Measurements from ENCODE around the gene ANXA6.
"Not testable (repeated sequence)": the region's sequence is repeated elsewhere in the genome, so short reads cannot be mapped to it uniquely, and the experiment has no call there.

ANXA6 gene

DNA sequence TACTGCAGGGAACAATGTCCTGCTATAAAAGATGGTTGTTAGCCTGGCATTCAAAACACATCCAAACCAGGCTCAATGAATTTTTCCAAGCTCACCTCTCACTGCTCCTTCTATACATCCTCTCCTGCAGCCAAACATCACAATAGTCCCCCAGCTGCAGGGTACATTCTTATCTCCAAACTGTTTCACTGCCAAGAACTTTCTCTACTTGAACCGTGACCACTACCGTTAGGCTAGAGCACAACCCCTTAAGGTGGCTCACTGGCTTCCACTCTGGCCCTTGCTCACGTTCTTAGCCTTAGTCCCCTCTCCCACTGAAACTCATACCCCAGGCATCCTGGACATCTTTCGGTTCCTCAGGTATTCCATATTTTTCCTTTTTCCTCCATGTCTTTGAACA lies 29.0 kb upstream of the ANXA6 start:
- Mint-ChIP-seq H3K36me3 (ENCODE audit: low read depth) (peaks cover 90% of the 10 kb centered on the region), H3K27me3 (no peaks in the 10 kb centered on the region), H3K4me3 (no peak overlapping the region), H3K4me1 (ENCODE audit: low read depth) (peaks cover 36% of the 10 kb centered on the region), H3K9me3 (peaks cover 12% of the 10 kb centered on the region), H3K27ac (no peak overlapping the region)
- peak; percentile 3 for DNase-seq

DNA sequence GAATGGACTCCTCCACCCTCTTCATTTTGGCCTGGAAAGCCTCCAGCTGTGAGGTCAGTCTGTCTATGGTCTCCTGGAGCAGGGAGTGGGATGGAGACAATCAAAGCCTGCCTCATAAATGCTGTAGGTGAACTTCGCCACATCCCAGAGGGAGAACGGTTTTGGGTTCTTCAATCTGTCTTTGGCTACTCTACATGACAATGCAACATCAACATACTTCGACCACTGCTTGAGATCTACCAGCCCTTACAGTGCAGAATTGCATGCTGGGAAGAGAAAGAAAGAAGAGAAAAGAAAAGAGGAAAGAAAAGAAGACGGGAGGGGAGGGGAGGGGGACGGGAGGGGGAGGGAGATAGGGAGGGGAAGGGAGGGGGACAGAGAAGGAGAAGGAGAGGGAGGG lies 28.5 kb upstream of the ANXA6 start:
- H3K4me1 Mint-ChIP-seq (ENCODE audit: low read depth): peaks cover 32% of the 10 kb centered on the region
- peaks cover 12% of the 10 kb centered on the region for H3K9me3 Mint-ChIP-seq
- no peaks in the 10 kb centered on the region for H3K27me3 Mint-ChIP-seq
- peak overlapping the region; percentile 20 for H3K27ac Mint-ChIP-seq
- no peak overlapping the region for H3K4me3 Mint-ChIP-seq
- no peak for DNase-seq
- peaks cover 89% of the 10 kb centered on the region for H3K36me3 Mint-ChIP-seq (ENCODE audit: low read depth)

GRCh38 chr5:151184316-151185042 lies 26.9 kb upstream of the ANXA6 start:
- peaks cover 82% of the 10 kb centered on the region for H3K36me3 Mint-ChIP-seq (ENCODE audit: low read depth)
- no peak overlapping the region for H3K4me3 Mint-ChIP-seq
- peak overlapping the region; percentile 50 for H3K27ac Mint-ChIP-seq

GRCh38 chr5:151183456-151184245 lies 26.1 kb upstream of the ANXA6 start:
- DNase-seq: peak; percentile 6
- Mint-ChIP-seq H3K4me3 (no peak overlapping the region), H3K9me3 (no peaks in the 10 kb centered on the region), H3K27ac (peak overlapping the region; percentile 50), H3K27me3 (no peaks in the 10 kb centered on the region), H3K4me1 (ENCODE audit: low read depth) (peaks cover 14% of the 10 kb centered on the region), H3K36me3 (ENCODE audit: low read depth) (peaks cover 80% of the 10 kb centered on the region)

More at GRCh38 chr5:151184316-151185042, 26.9 kb upstream of the ANXA6 start:
- DNase-seq: peak; percentile 7
- Mint-ChIP-seq H3K4me1 (ENCODE audit: low read depth) (peaks cover 19% of the 10 kb centered on the region), H3K9me3 (peaks cover 6% of the 10 kb centered on the region), H3K27me3 (no peaks in the 10 kb centered on the region)

DNA sequence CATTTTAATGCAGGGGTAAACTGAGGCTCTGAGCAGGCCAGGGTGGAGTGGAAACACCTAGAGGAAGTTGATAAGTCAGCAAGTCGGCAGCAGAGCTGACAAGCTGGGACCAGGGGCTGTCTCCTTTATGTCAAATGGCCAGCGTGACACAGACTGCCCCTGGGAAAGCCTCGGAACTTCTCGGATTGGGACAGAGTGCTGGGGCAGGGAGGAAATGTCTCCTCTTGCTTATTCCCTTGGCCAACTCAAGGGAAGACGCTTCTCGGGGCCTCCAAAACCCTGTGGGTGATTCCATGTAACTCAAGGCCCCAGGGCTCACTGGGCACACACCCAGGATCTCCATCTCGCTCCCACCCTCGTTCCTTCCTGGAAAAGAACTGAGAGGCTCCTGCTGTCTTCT lies 25.4 kb upstream of the ANXA6 start:
- Mint-ChIP-seq H3K27me3 (no peaks in the 10 kb centered on the region), H3K27ac (no peak overlapping the region), H3K36me3 (ENCODE audit: low read depth) (peaks cover 79% of the 10 kb centered on the region), H3K4me1 (ENCODE audit: low read depth) (peaks cover 13% of the 10 kb centered on the region), H3K4me3 (no peak overlapping the region), H3K9me3 (no peaks in the 10 kb centered on the region)
- DNase-seq: peak; percentile 14

GRCh38 chr5:151182524-151182900 lies 24.9 kb upstream of the ANXA6 start:
- peaks cover 11% of the 10 kb centered on the region for H3K4me1 Mint-ChIP-seq (ENCODE audit: low read depth)
- no peaks in the 10 kb centered on the region for H3K9me3 Mint-ChIP-seq
- H3K36me3 Mint-ChIP-seq (ENCODE audit: low read depth): peaks cover 74% of the 10 kb centered on the region
- peak; percentile 20 for DNase-seq
- H3K27ac Mint-ChIP-seq: peak overlapping the region; percentile 77
- H3K4me3 Mint-ChIP-seq: no peak overlapping the region
- H3K27me3 Mint-ChIP-seq: no peaks in the 10 kb centered on the region

DNA sequence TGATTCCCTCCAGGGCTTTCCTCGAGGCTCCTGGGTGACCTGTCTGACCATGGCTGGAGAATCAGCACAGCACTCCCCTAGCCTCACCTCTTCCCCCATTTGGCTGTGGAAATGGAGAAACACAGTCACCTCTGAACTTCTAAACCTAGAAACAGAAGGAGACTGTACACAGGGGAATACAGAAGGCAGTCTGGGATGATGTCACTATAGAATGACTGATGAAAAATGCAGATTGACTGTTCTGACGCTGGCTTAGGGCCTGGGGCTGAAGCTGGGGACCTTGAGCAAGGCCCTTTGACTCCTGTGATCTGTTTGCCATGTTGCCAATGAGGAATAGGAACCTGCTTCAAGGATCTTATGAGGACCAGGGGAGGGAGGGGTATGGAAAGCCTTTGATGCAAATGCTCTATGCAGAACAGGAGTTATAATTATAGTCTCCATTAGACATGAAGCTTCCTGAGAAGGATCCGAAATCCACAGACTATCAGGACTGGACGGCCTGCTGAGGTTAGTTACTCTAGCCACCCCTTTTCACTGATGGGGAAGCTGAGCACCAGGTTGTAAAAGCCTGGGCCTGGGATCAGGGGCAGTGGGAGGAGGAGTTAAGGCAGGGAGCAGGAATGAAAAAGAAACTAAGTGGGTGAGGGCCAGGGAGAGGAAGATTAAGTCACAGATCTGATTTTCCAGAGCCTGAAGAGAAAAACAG lies 24.4 kb upstream of the ANXA6 start:
- peak overlapping the region; percentile 77 for H3K27ac Mint-ChIP-seq
- peaks cover 72% of the 10 kb centered on the region for H3K36me3 Mint-ChIP-seq (ENCODE audit: low read depth)
- H3K4me1 Mint-ChIP-seq (ENCODE audit: low read depth): peaks cover 12% of the 10 kb centered on the region
- no peak overlapping the region for H3K4me3 Mint-ChIP-seq
- peak; percentile 15 for DNase-seq
- H3K9me3 Mint-ChIP-seq: no peaks in the 10 kb centered on the region
- no peaks in the 10 kb centered on the region for H3K27me3 Mint-ChIP-seq

GRCh38 chr5:151180291-151180690 lies 22.7 kb upstream of the ANXA6 start:
- Mint-ChIP-seq H3K4me1 (ENCODE audit: low read depth) (peaks cover 10% of the 10 kb centered on the region), H3K36me3 (ENCODE audit: low read depth) (peaks cover 59% of the 10 kb centered on the region), H3K27ac (peak overlapping the region; percentile 74), H3K27me3 (no peaks in the 10 kb centered on the region), H3K9me3 (no peaks in the 10 kb centered on the region), H3K4me3 (no peak overlapping the region)
- DNase-seq: peak; percentile 19

- Mint-ChIP-seq H3K4me3 (no peak overlapping the region), H3K36me3 (ENCODE audit: low read depth) (peaks cover 51% of the 10 kb centered on the region), H3K27me3 (no peaks in the 10 kb centered on the region), H3K4me1 (ENCODE audit: low read depth) (peaks cover 10% of the 10 kb centered on the region), H3K27ac (peak overlapping the region; percentile 26), H3K9me3 (no peaks in the 10 kb centered on the region)
- DNase-seq: peak; percentile 23
Measured at GRCh38 chr5:151179489-151179840, 21.9 kb upstream of the ANXA6 start.

- peak; percentile 3 for DNase-seq
- Mint-ChIP-seq H3K4me3 (no peak overlapping the region), H3K9me3 (no peaks in the 10 kb centered on the region), H3K27me3 (no peaks in the 10 kb centered on the region), H3K4me1 (ENCODE audit: low read depth) (peaks cover 6% of the 10 kb centered on the region), H3K36me3 (ENCODE audit: low read depth) (peaks cover 46% of the 10 kb centered on the region), H3K27ac (peak overlapping the region; percentile 39)
Measured at GRCh38 chr5:151178777-151179488, 21.4 kb upstream of the ANXA6 start.

DNA sequence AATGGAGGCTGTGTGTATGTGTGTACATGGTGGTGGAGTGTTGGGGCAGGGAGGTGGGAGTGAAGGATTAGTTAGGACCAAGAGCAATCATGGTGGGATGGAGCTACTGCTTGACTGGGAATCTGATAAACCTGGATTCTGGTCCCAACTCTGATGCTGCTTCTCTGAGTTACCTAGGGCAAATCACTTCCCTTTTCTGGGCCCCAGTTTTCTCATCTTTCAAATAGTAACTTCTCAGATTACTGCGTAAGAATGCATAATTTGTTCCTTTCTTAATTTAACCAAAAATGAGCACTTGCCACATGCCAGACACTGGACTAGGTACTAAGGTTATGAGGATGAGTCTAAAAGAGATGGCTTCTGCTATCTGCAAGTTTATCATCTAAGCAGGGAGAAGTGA lies 20.8 kb upstream of the ANXA6 start:
- H3K9me3 Mint-ChIP-seq: no peaks in the 10 kb centered on the region
- DNase-seq: no peak
- H3K27me3 Mint-ChIP-seq: no peaks in the 10 kb centered on the region
- H3K27ac Mint-ChIP-seq: peak overlapping the region; percentile 39
- H3K36me3 Mint-ChIP-seq (ENCODE audit: low read depth): peaks cover 40% of the 10 kb centered on the region
- H3K4me1 Mint-ChIP-seq (ENCODE audit: low read depth): peaks cover 5% of the 10 kb centered on the region
- H3K4me3 Mint-ChIP-seq: no peak overlapping the region

DNA sequence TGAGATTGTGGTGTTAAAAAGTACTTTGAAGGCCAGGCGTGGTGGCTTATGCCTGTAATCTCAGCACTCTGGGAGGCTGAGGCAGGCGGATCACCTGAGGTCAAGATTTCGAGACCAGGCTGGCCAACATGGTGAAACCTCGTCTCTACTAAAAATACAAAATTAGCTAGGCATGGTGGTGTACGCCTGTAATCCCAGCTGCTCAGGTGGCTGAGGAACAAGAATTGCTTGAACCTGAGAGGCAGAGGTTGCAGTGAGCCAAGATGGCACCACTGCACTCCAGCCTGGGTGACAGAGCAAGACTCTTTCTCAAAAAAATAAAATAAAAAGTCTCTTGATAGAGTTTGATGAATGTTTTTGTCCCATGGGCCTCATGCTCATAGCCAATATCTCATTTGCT lies 18.7 kb upstream of the ANXA6 start:
- not testable (repeated sequence) for H3K4me3 Mint-ChIP-seq

DNA sequence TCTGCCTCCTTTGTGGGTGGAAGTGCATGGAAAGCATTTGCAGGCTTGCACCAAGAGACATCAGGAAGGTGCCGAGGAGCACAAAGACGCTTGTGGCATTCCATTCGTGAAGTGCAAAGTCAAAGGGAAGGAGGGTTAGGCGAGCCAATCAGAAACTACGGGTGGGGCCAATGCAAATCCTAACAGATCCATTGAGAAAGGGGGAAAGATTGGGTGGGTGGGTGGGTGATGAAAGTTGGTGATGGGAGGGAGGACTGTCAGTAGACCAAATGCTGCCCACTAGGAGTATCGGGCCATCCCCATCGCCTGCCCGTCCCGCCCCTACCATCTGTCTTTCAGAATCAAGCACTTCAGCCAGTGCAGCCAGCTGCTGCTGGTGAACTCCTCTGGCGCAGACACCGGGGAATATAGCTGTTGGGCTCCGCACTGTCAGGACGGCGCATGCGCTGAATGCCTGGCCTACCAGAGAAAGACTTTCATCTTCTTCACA lies 17.1 kb upstream of the ANXA6 start:
- Mint-ChIP-seq H3K9me3 (no peaks in the 10 kb centered on the region), H3K27ac (no peak overlapping the region), H3K4me1 (ENCODE audit: low read depth) (peaks cover 10% of the 10 kb centered on the region), H3K27me3 (no peaks in the 10 kb centered on the region), H3K36me3 (ENCODE audit: low read depth) (peaks cover 12% of the 10 kb centered on the region), H3K4me3 (no peak overlapping the region)
- DNase-seq: no peak

More for the DNA sequence above, 18.7 kb upstream of the ANXA6 start:
- DNase-seq; H3K27ac Mint-ChIP-seq; H3K9me3 Mint-ChIP-seq; H3K27me3 Mint-ChIP-seq; H3K4me1 Mint-ChIP-seq (ENCODE audit: low read depth): not testable (repeated sequence)
- peaks cover 21% of the 10 kb centered on the region for H3K36me3 Mint-ChIP-seq (ENCODE audit: low read depth)
